H1 (cell line): ENCODE measurements around the gene GSPT1.

Experiments used
- CEBPB ChIP-seq: IDR thresholded peaks from 2 replicates; pipeline ENCODE4 v1.6.1; 2012; ENCODE audit warnings: low read depth, low read length
- POLR2AphosphoS5 ChIP-seq: IDR thresholded peaks from 2 replicates; pipeline ENCODE4 v1.6.1; 2011; ENCODE audit warnings: low read depth, low read length
- TF ChIP-seq, protein P1 (sequence below): IDR thresholded peaks from 2 replicates; pipeline ENCODE4 v1.6.1; 2012; ENCODE audit warnings: inconsistent platforms
- TF ChIP-seq, protein P2 (sequence below), 3 experiments: IDR thresholded peaks; 1 replicate in 2 of 3; 2 replicates in 1 of 3; pipeline versions ENCODE4 v1.5.1 to v1.6.1; 2011; ENCODE audit warnings: low read length in 3 of 3, mild to moderate bottlenecking in 3 of 3, inconsistent platforms in 2 of 3, low read depth in 1 of 3, moderate library complexity in 1 of 3; ENCODE audit not compliant: insufficient read depth in 1 of 3; ENCODE audit errors: control extremely low read depth in 1 of 3

DNA sequence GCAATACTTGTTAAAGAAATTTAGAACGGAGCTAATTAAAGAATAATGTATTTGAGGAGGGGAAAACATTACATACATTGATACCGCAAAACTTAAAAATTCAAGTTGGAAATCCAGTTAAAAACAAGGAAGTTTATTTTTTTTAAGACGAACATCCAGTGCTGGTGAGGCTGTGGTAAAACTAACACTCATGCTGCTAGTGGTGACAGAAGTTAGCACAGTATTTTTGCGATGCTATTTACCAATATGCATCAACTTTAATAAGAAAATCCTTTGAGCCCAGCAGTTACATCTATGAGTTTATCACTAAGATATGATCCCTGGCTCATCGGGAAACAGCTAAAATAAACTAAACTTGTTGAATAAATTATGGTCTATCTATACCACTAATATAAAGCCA lies 31.7 kb downstream of the GSPT1 start:
- no peak for TF ChIP-seq POLR2AphosphoS5
- TF ChIP-seq, protein P1, sequence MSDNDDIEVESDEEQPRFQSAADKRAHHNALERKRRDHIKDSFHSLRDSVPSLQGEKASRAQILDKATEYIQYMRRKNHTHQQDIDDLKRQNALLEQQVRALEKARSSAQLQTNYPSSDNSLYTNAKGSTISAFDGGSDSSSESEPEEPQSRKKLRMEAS, result no peak
- TF ChIP-seq, protein P2, sequence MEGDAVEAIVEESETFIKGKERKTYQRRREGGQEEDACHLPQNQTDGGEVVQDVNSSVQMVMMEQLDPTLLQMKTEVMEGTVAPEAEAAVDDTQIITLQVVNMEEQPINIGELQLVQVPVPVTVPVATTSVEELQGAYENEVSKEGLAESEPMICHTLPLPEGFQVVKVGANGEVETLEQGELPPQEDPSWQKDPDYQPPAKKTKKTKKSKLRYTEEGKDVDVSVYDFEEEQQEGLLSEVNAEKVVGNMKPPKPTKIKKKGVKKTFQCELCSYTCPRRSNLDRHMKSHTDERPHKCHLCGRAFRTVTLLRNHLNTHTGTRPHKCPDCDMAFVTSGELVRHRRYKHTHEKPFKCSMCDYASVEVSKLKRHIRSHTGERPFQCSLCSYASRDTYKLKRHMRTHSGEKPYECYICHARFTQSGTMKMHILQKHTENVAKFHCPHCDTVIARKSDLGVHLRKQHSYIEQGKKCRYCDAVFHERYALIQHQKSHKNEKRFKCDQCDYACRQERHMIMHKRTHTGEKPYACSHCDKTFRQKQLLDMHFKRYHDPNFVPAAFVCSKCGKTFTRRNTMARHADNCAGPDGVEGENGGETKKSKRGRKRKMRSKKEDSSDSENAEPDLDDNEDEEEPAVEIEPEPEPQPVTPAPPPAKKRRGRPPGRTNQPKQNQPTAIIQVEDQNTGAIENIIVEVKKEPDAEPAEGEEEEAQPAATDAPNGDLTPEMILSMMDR (IDR thresholded peaks at IDR 0.05; ENCODE audit: control extremely low read depth in 1 of 3, insufficient read depth in 1 of 3, low read depth in 1 of 3, low read length in 3 of 3), result no peak
- no peak for TF ChIP-seq CEBPB
